HG03108 (cell line): ENCODE data around the gene TMEM179B.
"Not testable (repeated sequence)": the region's sequence is repeated elsewhere in the genome, so short reads cannot be mapped to it uniquely, and the experiment has no call there.

Source experiments
- ATAC-seq: cut with Tn5 transposase; IDR thresholded peaks from one replicate; pipeline ENCODE4 v1.9.1; 2021; ENCODE audit warnings: moderate library complexity; ENCODE audit not compliant: unreplicated experiment

TMEM179B gene

GRCh38 chr11:62788991-62789390 is 1.8 kb downstream of the TMEM179B start:
- no peak for ATAC-seq

DNA sequence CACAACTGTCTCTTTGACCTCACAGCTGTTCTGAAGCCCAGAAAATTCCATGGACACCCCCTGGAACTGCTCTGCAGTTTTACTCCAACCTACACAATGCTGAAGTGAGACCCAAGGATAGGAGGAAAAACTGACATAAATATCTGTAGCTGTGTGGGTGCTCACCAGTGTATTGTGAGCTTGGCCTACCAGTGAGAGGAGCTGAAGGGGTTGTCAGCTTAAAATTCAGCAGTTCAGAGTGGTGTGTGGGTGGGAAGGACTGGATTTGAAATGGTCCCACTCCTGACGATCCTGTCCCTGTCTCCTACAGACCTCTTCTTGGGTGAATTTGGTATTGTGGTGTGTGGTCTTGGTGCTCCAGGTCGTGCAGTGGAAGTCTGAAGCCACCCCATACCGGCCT is 2.4 kb downstream of the TMEM179B start:
- ATAC-seq, result no peak

GRCh38 chr11:62791501-62792201 is 4.4 kb downstream of the TMEM179B start, which contains the start of gene TMEM223:
Gene TMEM223 (minus strand): TSS chr11:62792006. CDS start chr11:62791994, 12 bp downstream.
- peak; percentile 57 for ATAC-seq

GRCh38 chr11:62792202-62792575 is 5.0 kb downstream of the TMEM179B start:
- no peak for ATAC-seq

GRCh38 chr11:62794201-62794775 is 7.1 kb downstream of the TMEM179B start:
- no peak for ATAC-seq

- no peak for ATAC-seq
Measured at GRCh38 chr11:62796281-62796680, 9.1 kb downstream of the TMEM179B start.

- no peak for ATAC-seq
Measured at GRCh38 chr11:62799486-62799885, 12.3 kb downstream of the TMEM179B start.

- no peak for ATAC-seq
Measured at GRCh38 chr11:62801071-62801470, 13.9 kb downstream of the TMEM179B start.

GRCh38 chr11:62804310-62805075 is 17.3 kb downstream of the TMEM179B start:
- ATAC-seq, result no peak

DNA sequence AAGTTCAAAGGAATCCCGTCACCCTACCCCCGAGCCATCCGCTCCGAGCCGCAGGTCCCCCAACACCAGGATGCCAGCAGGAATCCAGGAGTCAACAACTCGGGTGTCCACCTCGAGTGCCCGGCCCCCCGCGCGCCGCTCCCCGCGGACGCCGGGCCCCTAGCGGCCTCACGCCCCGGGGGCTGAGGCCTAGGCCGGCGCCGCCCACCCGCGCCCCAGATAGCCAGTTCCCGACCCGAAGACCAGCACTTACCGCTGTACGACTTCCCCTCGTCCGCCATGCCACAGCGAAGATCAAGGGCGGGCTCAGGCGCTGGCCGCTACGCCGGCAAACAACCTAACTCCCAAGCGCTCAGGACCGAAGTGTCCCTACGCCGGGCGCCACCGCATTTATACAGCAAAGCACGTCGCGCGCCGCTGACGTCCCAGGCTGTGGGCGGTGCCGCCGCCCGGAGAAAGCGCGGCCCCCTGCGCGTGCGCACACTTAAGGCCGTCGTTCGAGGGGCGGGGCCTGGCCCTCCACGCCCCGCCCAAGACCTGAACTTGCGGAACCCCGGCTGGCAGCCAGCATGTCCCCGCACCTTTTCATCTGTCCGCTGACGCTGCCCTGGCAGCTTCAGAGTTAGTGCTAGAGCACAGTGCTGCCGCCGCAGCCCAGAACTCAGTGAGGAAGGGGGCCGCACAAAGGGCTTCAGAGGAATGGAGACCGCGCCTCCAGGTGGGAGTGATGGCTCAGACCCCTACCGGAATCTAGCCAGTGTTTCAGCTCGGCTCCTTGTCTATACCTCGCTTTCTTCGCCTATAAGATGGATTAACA is 18.1 kb downstream of the TMEM179B start, which contains the start of gene NXF1:
Gene NXF1 (minus strand): TSS at position 365 of the 817 bp plus-strand sequence. CDS start 84 bp downstream, at position 281.
- ATAC-seq, result peak; percentile 80

DNA sequence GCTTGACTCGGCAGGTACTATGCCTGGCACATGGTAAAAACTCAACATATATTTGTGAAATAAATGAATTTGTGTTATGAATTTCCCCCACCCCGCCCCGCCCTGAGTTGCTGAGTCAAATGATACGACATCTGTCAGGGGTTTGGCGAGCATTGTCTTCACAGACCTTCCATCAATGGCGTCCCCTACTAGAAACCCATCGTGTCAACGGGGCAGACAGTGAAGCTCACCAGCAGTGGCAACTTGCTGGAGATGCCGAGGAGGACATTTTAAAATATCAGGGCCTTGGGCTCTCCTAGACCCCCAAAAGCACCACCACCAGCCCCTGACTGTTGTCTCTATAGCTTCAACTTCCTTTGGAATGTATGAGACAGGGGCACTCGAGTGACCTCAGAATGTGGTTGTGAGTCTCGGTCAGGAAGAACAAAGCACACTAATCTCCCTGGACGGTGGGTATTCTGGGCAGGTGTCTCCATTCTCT is 18.8 kb downstream of the TMEM179B start:
- ATAC-seq, result no peak

- ATAC-seq, result no peak
Measured at GRCh38 chr11:62806611-62807121, 19.5 kb downstream of the TMEM179B start.

GRCh38 chr11:62810748-62811147 is 23.5 kb downstream of the TMEM179B start:
- no peak for ATAC-seq

- ATAC-seq, result no peak
Measured at GRCh38 chr11:62811659-62812058, 24.5 kb downstream of the TMEM179B start.

DNA sequence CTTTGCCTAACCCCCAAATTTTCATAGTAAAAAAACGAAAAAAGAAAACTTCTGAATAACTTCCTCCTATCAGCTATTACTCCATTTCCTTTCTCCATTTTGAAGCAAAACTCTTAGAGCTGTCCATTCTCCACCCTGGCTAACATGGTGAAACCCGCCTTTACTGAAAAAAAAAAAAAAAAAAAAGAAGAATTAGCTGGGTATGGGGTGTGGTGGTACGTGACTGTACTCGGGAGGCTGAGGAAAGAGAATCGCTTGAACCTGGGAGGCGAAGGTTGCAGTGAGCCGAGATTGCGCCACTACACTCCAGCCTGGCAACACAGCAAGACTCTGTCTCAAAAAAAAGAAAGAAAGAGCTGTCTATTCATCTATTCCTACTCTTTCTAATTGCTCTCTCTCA is 29.4 kb downstream of the TMEM179B start:
- ATAC-seq, result no peak

- ATAC-seq, result no peak
Measured at GRCh38 chr11:62817129-62817528, 29.9 kb downstream of the TMEM179B start.

- no peak for ATAC-seq
Measured at GRCh38 chr11:62823677-62824076, 36.5 kb downstream of the TMEM179B start.

DNA sequence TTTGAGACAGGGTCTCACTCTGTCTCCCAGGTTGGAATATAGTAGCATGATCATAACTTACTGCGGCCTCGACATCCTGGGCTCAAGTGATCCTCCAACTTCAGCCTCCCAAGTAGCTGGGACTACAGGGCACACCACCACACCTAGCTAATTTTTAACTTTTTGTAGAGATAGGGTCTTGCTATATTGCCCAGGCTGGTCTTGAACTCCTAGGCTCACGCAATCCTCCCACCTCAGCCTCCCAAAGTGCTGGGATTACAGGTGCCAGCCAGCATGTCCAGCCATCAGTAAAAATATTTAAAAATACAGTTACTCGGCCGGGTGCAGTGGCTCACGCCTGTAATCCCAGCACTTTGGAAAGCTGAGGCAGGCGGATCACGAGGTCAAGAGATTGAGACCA is 40.9 kb downstream of the TMEM179B start:
- ATAC-seq, result not testable (repeated sequence)

GRCh38 chr11:62830904-62831519 is 43.8 kb downstream of the TMEM179B start:
- ATAC-seq, result no peak
